Measurements from ENCODE around the gene ALOXE3.

The ALOXE3 gene

DNA sequence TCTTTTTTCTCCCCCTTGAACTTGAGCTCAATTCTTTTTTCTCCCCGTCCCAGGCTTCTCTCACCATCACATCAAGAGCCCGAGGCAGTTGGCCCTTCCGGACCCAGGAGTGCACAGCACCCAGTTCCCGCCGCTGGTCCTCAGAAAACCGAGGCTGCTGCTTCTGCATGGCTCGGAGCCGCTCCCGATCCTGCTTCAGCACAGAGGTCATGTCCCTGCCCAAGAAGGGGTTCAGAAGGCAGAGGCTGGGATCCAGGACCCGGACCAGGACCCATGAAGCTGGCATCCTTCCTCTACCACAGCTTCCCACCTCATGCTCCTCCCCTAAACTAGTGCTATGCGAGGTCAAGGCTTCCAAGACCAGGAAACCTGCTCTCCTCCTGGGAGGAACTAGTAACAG, 23.4 kb upstream of the ALOXE3 start:
- DNase-seq, result no peak

DNA sequence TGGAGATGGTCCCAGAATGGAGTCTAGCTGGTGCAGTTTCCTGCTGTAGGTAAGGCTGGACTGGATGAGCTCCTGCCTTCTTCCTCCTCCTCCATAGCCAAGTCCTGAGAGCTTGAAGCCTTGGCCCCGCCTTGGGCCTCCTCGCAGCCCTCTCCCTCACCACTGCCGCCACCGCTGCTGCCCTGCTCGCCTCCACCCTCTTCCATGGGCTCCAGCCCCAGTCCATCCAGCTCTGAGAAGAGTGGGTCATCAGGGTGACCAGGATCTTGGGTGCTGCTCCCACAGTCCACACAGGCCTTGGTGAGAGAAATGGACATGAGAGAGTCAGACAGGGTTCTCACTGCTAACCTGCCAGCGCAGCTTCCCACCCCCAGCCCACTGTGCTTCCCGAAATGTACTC, 22.7 kb upstream of the ALOXE3 start:
- DNase-seq, result no peak

DNA sequence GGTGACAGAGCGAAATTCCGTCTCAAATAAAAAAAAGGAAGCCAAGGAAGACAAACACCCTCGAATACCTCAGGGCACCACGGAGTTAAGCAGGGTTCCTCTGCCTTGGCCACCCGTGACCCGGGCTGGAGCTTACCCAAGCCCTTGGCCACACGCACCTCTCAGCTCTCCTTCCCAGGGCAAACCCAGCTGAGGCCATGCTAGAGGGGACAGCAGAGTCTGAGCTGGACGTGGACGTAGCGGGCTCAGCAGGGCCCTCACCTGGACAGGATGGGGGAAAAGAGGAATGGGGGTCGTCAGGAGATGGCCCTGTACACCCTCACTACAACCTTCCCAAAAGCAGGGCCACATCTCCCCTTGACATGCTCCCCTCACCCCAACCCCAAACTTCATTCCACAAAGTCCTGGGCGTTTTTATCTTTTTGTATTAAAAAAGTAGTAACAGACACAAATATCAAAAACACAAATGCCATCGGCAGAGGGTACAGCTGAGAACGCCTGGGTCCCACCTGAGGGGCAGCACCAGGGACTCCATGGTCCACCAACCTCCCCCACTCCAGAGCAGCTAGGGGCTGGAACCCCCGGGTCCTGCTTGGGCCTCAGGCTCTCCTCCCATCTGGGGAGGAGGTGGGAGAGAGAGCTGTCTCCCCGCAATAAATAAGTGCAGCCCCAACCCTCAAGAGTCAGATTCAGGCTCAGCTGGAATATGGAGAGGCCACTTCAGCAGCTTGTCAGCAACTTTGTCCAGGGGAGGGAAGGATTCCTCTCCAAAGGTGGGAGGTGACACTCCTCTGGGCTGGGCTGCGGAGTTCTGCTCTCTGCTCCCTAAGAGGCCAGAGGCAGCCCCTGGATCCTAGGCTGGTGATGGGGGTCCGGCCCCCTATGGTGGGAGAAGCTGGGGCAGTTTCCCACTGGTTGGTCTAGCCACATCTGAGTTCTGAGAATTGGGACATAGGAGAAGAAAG, 22.0 kb upstream of the ALOXE3 start:
- DNase-seq, result no peak

DNA sequence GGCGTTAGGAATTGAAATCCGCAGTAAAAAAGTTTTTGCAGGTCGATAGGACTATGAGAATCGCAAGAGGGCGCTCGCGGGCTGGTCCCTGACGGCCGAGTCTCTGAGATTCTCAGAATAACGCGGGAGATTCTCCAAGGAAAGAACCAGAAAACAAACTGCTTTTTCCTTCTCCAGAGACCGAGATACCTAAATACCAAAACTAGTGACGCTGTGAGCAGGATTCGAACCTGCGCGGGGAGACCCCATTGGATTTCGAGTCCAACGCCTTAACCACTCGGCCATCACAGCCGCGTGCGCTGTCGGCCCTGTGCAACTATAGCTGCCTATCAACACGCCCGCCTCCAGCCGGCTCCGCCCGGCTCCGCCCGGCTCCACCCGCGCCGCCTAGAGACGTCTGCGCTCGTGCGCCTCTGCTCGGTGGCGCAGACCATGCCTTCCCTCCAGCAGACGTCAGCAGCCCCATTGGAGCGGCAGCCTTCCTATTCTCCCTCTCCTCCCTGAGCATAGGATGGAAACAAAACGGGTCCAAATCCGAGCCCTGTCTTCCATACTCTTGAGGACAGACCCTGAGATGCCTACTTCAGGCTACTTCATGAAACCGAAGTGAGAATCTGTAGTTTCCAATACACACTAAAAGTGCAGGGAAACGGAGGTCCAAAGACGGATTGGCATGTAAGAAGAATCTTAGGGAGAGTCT, 20.5 kb upstream of the ALOXE3 start:
- DNase-seq, result peak; percentile 59

DNA sequence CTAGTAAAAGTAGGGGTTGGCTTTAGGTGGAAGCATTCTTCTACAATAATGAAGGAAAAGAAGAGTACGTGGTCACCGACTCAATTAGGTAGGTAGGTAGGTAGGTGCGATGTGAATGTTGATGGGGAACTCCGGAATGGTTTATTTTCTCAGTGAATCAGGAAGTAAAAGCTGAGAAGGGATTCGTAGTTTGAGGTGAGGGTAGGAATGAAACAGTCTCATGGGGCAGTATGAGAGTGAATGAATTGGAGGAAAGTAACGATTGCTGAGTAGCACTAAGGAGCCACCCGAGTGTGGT, 20.0 kb upstream of the ALOXE3 start:
- DNase-seq, result no peak

DNA sequence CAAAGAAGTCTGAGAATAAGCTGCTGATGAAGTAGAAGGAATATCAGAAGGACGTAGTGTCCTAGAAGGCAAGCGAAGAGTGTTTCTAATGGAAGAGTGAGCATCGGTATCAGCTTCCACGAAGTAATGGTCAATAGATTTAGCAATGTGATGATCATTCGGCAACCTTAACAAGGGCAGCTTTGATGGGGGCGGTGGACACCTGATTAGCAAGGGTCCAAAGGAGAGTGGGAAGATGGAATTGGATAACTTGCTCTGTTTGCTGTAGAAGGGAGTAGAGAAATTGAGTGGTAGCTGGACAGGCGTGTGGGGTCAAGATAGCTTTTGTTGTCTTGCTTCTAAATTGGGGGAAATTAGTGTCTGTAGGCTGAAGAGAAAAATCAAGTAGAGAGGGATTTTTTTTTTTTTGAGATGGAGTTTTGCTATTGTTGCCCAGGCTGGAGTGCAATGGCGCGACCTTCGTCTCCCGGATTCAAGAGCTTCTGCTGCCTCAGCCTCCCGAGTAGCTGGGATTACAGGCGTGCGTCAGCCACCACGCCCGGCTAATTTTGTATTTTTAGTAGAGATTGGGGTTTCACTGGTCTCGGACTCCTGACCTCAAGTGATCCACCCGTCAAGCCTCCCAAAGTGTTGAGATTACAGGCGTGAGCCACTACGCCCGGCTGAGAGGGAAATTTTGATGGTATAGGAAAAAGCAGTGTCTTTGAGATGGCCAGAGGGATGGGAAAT, 19.5 kb upstream of the ALOXE3 start:
- DNase-seq, result no peak

DNA sequence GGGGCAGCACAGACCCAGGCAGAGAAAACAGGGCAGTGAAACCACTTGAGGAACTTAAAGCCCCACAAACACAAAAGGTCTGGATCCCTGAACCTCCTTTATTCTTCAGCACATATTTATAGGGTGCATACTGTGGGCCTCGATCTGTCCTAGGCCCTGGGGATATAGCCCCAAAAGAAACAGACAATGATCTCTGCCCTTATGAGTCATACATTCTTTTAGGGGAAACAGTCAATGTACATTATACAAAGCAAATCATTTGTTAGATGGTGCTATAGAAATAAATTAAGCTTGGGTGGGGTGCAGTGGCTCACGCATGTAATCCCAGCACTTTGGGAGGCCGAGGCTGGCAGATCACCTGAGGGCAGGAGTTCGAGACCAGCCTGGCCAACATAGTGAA, 15.6 kb upstream of the ALOXE3 start:
- DNase-seq, result no peak

DNA sequence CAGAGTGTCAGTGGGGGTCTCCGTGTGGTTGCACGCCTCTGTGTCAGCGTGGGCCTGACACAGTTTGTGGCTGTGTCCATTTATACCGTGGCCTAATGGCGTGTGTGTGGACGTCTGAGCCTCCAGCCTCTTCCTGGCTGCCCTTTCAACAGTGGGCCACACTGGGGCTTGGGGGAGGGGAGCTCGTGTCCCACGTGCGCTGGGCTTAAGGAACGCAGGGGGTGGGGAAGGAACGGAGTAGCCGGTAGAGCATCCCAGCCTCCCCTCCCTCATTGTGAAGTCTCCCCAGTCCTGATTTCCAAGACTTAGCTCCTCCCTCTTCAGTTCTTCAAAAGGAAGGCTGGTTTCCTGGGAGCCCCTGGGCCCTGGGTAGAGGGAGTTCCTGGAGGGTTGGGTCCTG, 15.1 kb upstream of the ALOXE3 start:
- DNase-seq, result no peak

DNA sequence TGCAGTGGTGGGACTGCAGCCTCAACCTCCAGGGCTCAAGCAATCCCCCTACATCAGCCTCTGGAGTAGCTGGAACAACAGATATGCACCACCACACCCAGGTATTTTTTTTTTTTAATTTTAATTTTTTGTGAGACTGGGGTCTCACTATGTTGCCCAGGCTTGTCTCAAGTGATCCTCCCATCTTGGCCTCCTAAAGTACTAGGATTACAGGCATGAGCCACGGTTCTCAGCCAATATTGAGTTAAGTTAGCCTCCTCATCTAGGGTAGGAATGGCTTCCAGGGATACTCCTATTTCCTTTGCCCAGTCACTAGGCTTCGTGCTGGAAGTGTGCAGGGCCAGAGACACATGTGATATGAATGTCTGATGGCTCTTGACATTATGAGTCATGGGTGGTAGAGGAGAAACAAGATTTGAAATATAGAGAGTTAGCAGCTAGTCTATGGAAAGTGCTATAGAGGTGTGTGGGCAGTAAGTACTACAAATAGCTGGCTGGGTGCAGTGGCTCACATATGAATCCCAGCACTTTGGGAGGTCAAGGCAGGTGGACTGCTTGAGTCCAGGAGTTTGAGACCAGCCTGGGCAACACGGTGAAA, 13.6 kb upstream of the ALOXE3 start:
- DNase-seq, result no peak

DNA sequence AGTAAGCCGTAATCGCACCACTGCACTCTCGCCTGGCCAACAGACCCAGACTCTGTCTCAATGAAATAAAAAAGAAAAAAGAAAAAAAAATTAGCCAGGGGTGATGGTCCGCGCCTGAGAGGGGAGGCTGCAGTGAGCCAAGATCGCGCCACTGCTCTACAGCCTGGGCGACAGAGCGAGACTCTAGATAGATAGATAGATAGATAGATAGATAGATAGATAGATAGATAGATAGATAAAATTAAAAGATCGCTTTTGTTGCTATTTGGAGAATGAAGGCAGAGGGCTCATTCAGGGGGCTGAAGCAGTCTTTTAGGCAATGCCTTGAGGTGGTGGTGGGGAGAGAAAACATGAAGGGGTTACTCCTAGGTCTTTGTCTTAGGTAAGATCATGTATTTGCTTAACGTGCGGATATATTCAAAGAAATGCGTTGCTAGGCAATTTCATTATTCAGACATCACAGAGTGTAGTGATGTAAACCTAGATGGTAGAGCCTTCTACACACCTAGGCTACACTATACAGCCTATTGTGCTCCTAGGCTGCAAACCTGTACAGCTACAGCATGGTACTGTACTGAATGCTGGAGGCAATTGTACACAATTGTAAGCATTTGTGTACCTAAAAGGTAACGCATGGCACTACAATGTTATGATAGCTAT, 9.9 kb upstream of the ALOXE3 start:
- DNase-seq, result no peak

DNA sequence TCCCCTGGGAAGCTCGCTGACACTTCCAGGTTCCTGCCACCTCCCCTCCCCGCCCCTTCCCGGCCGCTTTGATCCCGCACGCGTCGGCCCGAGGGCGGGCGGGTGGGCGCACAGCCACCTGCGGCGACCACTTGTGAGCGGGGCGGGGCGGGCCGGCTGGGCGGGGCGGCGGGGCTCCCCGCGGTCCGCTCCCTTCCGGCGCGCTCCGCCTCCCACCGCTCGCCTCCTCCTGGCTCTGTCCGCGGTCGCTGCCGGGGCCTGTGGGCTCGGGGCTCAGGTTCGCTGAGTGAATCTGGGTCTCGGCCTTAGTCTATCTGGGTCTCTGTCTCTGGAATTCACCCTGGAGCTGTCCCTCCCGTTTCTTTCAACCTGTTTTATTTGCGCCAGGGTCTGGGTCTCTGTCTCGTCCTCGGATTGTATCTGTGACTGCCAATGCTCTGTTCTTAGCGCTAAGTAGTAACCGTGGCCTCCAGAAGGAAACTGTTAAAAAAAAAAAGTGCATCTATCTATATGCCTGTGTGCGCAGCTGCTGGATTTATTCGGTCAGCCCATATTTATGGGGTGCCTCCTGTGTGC, 8.3 kb upstream of the ALOXE3 start:
- no peak for DNase-seq

DNA sequence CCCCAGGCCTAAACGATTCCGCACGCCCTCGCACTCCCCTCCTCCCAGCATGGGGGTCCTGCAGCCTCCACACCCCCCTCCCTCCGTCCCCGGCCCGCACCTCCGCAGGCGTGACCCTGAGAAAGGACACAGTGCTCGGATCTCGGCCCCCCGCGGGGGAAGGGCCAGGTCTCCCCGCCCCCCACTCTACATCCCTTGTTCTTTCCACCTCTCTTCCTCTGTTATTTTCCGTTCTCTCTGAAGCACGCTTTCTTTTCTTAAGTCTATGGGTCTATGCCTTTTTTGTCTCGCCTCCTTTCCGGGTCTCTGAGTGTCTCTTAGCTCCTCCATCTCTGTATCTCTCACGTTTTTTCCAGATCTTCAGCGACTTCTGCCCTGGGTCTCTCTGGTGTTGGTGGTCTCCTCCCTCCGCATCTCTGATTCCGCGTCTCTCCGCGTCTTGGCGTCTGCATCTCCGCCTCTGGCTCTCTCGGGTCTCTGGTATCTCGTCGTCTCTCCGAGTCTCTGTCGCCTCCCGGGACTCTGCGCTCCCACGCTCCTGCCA, 7.7 kb upstream of the ALOXE3 start:
- no peak for DNase-seq

DNA sequence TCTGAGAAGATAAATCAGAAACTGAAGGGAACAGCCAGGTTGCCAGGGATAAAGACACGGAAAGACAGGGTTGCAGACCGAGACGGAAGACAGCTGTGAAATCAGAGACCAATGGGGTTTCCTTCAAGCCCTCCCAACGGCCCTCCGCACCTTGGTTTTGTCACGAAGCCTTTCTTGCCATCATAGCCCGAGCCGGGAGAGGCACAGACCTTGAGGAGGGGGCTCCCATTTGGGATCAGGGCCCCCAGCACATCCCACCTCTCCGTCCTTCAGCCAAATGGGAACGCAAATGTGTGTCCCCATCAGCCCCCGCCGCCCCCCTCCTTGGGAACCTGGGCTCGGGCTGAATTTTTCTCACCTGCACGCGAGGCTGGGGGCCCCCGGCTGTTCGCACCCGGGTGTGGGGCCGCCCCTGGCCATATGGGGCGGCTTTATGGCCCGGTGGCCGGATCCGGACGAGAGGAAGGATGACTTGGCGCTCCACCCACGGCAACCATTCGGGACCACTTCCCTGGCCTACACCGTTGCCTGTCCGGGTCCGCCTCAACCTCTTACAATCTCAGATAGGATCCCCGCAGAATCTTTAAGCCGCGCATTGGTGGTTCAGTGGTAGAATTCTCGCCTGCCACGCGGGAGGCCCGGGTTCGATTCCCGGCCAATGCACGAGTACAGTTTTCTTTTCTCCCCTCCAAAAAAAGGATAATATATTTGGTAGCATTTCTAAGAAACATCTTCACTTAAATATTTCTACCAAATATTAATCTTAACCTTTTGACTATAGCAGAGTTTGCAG, 7.0 kb upstream of the ALOXE3 start:
- DNase-seq, result no peak

DNA sequence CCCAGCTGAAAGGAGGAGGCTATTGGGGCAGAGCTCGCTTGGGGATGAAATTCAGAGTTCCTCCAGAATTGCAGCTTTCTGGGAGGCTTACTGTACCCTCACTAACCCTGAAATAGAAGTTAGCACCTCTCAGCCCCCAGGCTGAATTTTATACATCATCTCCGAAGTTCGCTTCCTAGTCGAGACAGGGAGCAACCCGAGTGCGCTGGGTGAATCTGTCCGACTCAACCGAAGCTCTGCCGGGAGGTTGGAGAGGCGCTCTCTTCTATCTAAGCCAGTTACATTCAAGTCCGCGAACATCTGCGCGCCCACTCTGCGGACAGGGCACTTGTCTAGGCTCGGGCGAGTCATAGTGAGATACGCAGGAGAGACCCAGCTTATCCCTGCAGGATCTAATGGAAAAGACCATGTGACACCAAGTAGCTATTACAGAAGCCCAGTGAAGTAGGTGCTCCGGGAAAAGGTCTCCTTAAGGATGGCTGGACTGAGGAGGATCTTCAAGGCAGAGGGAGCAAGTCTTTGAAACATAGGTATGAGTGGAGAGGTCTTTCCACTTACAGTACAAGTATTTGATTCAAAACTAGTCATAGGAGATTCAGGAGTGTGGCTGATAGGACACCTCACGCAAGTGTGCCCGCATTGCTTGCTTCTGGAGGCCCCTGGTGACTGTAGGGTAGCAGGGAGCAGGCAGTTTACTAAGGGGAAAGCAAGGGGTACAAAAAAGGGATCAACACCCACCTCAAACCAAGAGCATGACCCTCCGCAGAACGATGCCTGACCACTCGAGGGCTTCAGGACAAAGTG, 6.2 kb upstream of the ALOXE3 start:
- no peak for DNase-seq

DNA sequence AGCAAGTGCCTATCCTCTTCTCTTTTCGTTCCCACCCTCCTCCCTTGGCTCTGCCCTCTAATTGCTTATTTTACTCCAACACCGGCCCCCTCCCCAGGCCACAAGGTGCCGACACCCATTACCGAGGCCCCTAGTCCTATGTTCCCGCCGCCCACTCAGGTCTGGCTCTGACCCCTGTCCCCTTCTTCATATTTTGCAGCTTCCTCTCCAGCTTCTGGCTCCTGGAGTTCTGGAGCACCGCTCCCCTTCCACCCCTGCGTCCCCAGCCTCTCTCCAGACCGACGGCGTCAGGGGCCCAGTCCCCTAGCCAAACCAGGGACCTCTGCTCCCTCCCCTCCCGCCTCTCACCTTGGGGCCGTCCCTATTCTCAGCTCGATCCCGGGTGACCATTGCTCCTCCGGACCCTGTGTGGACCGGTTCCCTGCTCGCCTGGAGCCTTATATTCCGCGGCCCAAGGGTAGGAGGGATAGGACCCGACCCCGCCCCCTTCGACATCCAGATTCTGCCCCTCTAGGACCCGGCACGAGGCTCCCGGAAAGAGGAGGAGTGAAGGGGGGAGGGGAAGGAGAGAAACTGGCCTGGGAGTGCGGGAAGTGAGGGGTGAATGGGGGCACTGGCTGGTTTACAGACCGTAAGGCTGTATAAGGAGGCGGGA, 5.5 kb upstream of the ALOXE3 start, which contains the start of gene HES7:
HES7 (minus strand) TSS at position 412 of the 655 bp plus-strand sequence; CDS start at position 390, 22 bp downstream.
- no peak for DNase-seq

DNA sequence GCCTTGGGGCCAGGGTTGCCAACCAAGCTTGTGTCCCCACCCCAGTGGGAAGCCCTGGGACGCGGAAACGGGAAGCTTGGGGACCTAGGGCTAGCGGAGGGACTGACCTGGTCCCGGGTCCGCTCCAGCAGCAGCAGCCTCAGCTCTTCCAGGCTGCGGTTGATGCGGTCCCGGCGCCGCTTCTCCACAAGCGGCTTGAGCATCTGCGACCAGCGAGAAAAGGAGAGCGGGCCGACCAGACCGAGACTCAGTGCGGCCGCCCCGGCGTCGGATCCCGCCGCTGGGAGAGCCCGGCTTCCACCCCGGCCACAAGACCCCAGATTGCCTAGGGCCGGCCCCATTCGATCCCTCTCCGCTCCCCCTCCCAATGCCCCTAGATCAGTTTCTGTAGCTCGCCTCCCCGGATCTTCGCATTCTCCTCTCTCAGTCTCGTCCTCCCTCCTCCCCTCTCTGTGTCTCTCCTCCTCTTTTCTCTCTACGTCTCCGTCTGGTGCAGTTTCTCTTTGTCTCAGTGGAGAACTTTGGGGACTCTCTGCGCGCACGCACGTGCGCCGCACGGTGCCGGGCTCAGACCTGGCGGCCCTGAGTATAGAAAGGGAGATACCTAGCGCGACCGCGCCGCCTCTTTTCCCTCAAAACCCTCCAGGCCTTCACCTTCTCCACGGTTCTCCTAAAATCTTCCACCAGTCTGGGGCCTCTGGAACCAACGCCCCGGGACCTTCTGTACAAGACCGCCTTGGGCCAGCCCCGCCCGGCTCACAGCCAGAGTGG, 4.8 kb upstream of the ALOXE3 start:
- no peak for DNase-seq

DNA sequence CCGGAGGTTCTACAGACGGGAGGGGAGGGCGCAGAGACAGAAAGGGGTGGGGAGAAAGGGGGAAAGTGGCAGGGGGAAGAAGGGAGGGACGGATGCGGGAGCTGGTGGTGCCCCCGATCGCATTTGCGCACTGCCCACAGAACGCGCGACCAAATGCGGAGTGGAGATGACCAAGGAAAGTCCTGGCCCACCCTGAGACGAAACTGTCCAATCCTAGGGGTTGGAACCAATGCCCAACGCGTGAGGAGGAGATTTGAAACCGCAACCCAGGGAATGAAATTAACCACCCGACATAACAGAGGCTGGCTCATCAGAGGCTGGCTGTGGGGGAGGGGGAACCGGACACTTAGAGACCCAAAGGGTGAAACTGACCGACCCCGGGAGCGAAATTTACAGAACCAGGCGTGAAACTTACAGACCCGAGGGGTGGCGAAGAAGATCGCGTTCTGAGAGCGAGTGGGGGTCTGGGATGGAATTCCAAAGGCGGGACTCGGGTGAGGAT, 4.2 kb upstream of the ALOXE3 start:
- DNase-seq, result no peak

DNA sequence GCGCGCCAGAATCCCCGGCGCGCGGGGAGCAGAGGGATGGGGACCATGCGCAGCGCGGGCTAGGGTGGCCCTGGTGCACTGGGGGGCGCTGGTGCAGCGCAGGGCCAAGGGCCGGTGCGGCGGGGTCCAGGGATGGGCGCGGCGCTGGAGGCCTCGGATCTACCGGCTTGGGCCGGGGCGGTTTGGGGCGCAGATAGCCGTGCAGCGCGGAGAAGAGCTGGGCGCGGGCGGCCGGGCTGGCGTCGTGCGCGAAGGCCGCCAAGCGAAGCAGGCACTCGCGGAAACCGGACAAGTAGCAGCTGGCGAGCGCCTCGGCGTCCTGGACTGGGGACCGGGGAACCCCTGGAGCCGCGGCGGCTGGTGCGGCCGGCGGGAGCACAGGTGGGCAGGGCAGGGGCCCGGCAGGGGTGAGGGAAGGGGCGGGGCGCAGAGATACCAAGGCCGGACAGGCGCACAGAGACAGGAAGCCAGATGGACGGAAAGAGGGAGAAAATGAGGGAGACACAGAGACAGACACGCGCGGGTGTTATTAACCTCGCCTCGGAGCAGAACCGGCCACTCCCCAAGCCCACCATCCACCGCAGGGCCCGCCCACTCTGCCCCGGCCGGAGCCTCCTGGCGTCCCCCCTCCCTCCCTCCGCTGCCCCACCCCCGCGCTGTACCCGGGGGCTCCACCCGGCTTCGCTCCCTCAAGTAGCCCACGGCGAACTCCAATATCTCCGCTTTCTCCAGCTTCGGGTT, 3.5 kb upstream of the ALOXE3 start:
- no peak for DNase-seq
